ENCODE measurements around the gene TENM3.

TENM3 gene

GRCh38 chr4:182627996-182628395 is 384.8 kb downstream of the TENM3 start:
- ATAC-seq = no peak
- TF ChIP-seq GLIS3 (CRISPR knock-in tag; IDR thresholded peaks at IDR 0.05) = no peak
- no peak for TF ChIP-seq PATZ1 (CRISPR knock-in tag; IDR thresholded peaks at IDR 0.05; ENCODE audit: borderline replicate concordance)
- no peak for TF ChIP-seq ESRRG (CRISPR knock-in tag; IDR thresholded peaks at IDR 0.05)
- TF ChIP-seq OSR1 (CRISPR knock-in tag; IDR thresholded peaks at IDR 0.05) = no peak
- TF ChIP-seq ISL1 (CRISPR knock-in tag; IDR thresholded peaks at IDR 0.05) = no peak
- TF ChIP-seq POU6F1 (CRISPR knock-in tag; IDR thresholded peaks at IDR 0.05; ENCODE audit: borderline replicate concordance, low read depth) = no peak
- TF ChIP-seq CREB5 (CRISPR knock-in tag; IDR thresholded peaks at IDR 0.05; ENCODE audit: low read depth) = no peak
- TF ChIP-seq ZFP30 (CRISPR knock-in tag; IDR thresholded peaks at IDR 0.05) = no peak
- TF ChIP-seq ZFP3 (CRISPR knock-in tag; IDR thresholded peaks at IDR 0.05) = no peak
- no peak for TF ChIP-seq PPARA (CRISPR knock-in tag; IDR thresholded peaks at IDR 0.05; ENCODE audit: borderline replicate concordance)
- no peak for TF ChIP-seq ZNF565 (CRISPR knock-in tag; conservative IDR thresholded peaks at IDR 0.05; ENCODE audit: low read depth)
- TF ChIP-seq CSDC2 (CRISPR knock-in tag; IDR thresholded peaks at IDR 0.05) = no peak

GRCh38 chr4:182628544-182628943 is 385.3 kb downstream of the TENM3 start:
- no peak for ATAC-seq
- TF ChIP-seq CSRNP3 (CRISPR knock-in tag; IDR thresholded peaks at IDR 0.05) (no peak), TOX (CRISPR knock-in tag; IDR thresholded peaks at IDR 0.05; ENCODE audit: borderline replicate concordance) (no peak), ZFP3 (CRISPR knock-in tag; IDR thresholded peaks at IDR 0.05) (no peak), ZNF70 (CRISPR knock-in tag; IDR thresholded peaks at IDR 0.05) (no peak), SNAI2 (CRISPR knock-in tag; IDR thresholded peaks at IDR 0.05) (no peak), TCF4 (CRISPR knock-in tag; IDR thresholded peaks at IDR 0.05; ENCODE audit: borderline replicate concordance) (no peak), ZNF8 (CRISPR knock-in tag; IDR thresholded peaks at IDR 0.05) (no peak), ZC3H10 (CRISPR knock-in tag; IDR thresholded peaks at IDR 0.05) (no peak)

GRCh38 chr4:182629096-182629495 is 385.9 kb downstream of the TENM3 start:
- no peak for TF ChIP-seq PPARA (CRISPR knock-in tag; IDR thresholded peaks at IDR 0.05; ENCODE audit: borderline replicate concordance)
- no peak for TF ChIP-seq TOX (CRISPR knock-in tag; IDR thresholded peaks at IDR 0.05; ENCODE audit: borderline replicate concordance)
- TF ChIP-seq GLIS3 (CRISPR knock-in tag; IDR thresholded peaks at IDR 0.05) = no peak
- TF ChIP-seq PATZ1 (CRISPR knock-in tag; IDR thresholded peaks at IDR 0.05; ENCODE audit: borderline replicate concordance) = no peak
- no peak for TF ChIP-seq ESRRG (CRISPR knock-in tag; IDR thresholded peaks at IDR 0.05)
- TF ChIP-seq ZC3H10 (CRISPR knock-in tag; IDR thresholded peaks at IDR 0.05) = no peak
- no peak for TF ChIP-seq ZFP3 (CRISPR knock-in tag; IDR thresholded peaks at IDR 0.05)
- no peak for TF ChIP-seq ZNF70 (CRISPR knock-in tag; IDR thresholded peaks at IDR 0.05)
- no peak for TF ChIP-seq RARB (CRISPR knock-in tag; IDR thresholded peaks at IDR 0.05)
- no peak for TF ChIP-seq ARNTL (CRISPR knock-in tag; IDR thresholded peaks at IDR 0.05; ENCODE audit: borderline replicate concordance, low read depth)
- no peak for TF ChIP-seq POU6F1 (CRISPR knock-in tag; IDR thresholded peaks at IDR 0.05; ENCODE audit: borderline replicate concordance, low read depth)
- no peak for TF ChIP-seq CSDC2 (CRISPR knock-in tag; IDR thresholded peaks at IDR 0.05)
- TF ChIP-seq TCF4 (CRISPR knock-in tag; IDR thresholded peaks at IDR 0.05; ENCODE audit: borderline replicate concordance) = no peak
- TF ChIP-seq ZNF8 (CRISPR knock-in tag; IDR thresholded peaks at IDR 0.05) = no peak
- no peak for TF ChIP-seq CREB5 (CRISPR knock-in tag; IDR thresholded peaks at IDR 0.05; ENCODE audit: low read depth)
- no peak for TF ChIP-seq BACH2 (CRISPR knock-in tag; IDR thresholded peaks at IDR 0.05; ENCODE audit: borderline replicate concordance)
- ATAC-seq = no peak
